COLO668 (cell line): ENCODE results near the gene NR4A1.

Source experiments
- DNase-seq: peaks from one replicate; lab custom pipeline; 2025; ENCODE audit not compliant: unreplicated experiment; lab: John Stamatoyannopoulos, UW

The NR4A1 gene

GRCh38 chr12:52050758-52051541 lies at the start of gene NR4A1:
NR4A1 (plus strand) TSS chr12:52051442; CDS start chr12:52054329, 2,887 bp downstream.
- DNase-seq: peak; percentile 87

- DNase-seq: no peak
Measured at GRCh38 chr12:52003016-52003550, 48.2 kb upstream of the NR4A1 start.

- no peak for DNase-seq
Measured at GRCh38 chr12:52003591-52003990, 47.7 kb upstream of the NR4A1 start.

- DNase-seq: peak; percentile 57
Measured at GRCh38 chr12:52004042-52004648, 47.1 kb upstream of the NR4A1 start.

GRCh38 chr12:52005218-52005902 lies 45.9 kb upstream of the NR4A1 start:
- no peak for DNase-seq

- DNase-seq: no peak
Measured at GRCh38 chr12:52005903-52006703, 45.1 kb upstream of the NR4A1 start.

GRCh38 chr12:52006726-52007157 lies 44.5 kb upstream of the NR4A1 start, which contains the start of gene TAMALIN:
TAMALIN (plus strand) TSS chr12:52006946; CDS start chr12:52007020, 74 bp downstream.
- peak; percentile 62 for DNase-seq

GRCh38 chr12:52007158-52007921 lies 43.9 kb upstream of the NR4A1 start:
- peak; percentile 38 for DNase-seq

- DNase-seq: no peak
Measured at GRCh38 chr12:52007982-52008510, 43.2 kb upstream of the NR4A1 start.

- DNase-seq: no peak
Measured at GRCh38 chr12:52009081-52009751, 42.0 kb upstream of the NR4A1 start.

- DNase-seq: peak; percentile 24
Measured at GRCh38 chr12:52010152-52010622, 41.1 kb upstream of the NR4A1 start.

- DNase-seq: peak; percentile 14
Measured at GRCh38 chr12:52010692-52011601, 40.3 kb upstream of the NR4A1 start.

- no peak for DNase-seq
Measured at GRCh38 chr12:52011602-52012214, 39.5 kb upstream of the NR4A1 start.

- DNase-seq: no peak
Measured at GRCh38 chr12:52013626-52014310, 37.5 kb upstream of the NR4A1 start.

GRCh38 chr12:52014567-52015530 lies 36.4 kb upstream of the NR4A1 start:
- DNase-seq: no peak

- no peak for DNase-seq
Measured at GRCh38 chr12:52015532-52016041, 35.7 kb upstream of the NR4A1 start.
